HCT116 (cell line): Measurements from ENCODE around the gene ATP13A4. TPM values are rescaled to one million over a fixed set of nuclear protein-coding genes. Genes with fewer than 3 reads are reported as not detected.

Experiments used
- ATAC-seq: fragments of 200-7000 bp; cut with Tn5 transposase; 2 replicates; pipeline ENCODE4 v1.9.1; 2020; ENCODE audit warnings: mild to moderate bottlenecking, moderate library complexity
- BruUV-seq: library from RNA; stranded (reverse); fragments of 400-500 nt; replicated peaks from 2 replicates; lab custom pipeline; 2021; lab: Mats Ljungman, UMichigan
- CTCF ChIA-PET: fragments of 300-600 bp; sonication (Branson Sonifier 250); formaldehyde crosslinking; loops from one replicate; lab custom pipeline; 2021; ENCODE audit warnings: antibody characterized with exemption; lab: Charles Lee
- POLR2A ChIA-PET: fragments of 300-600, 350-600 bp; sonication (Branson Sonifier 250); formaldehyde crosslinking; loops from one replicate; lab custom pipeline; 2021; ENCODE audit warnings: antibody characterized with exemption; lab: Charles Lee
- RAD21 ChIA-PET, 2 experiments: fragments of 300-600 bp; sonication (Branson Sonifier 250); formaldehyde crosslinking; loops; one replicate each; lab custom pipeline; 2023; ENCODE audit warnings: low total read pairs in 2 of 2; ENCODE audit not compliant: uncharacterized antibody in 2 of 2, unreplicated experiment in 2 of 2, low non-redundant PET in 1 of 2; lab: Charles Lee
- DNase-seq: peaks from one replicate; pipeline ENCODE4 v3.0.0-alpha.2; 2010; ENCODE audit warnings: low read depth, low spot score
- H2AFZ ChIP-seq: fragments of 200-600 bp; shearing (Covaris generic), sonication (generic); 2 replicates; pipeline ENCODE4 v1.6.1; 2017; ENCODE audit warnings: low read depth, mixed run types, mixed read lengths, antibody characterized with exemption, low read length; ENCODE audit not compliant: poor library complexity, severe bottlenecking
- H3K27ac ChIP-seq: 2 replicates; pipeline ENCODE4 v1.5.1; 2012; ENCODE audit warnings: low read depth, low read length
- H3K27me3 ChIP-seq: fragments of 200-600 bp; sonication (generic); 2 replicates; pipeline ENCODE4 v1.6.1; 2016; ENCODE audit warnings: mixed run types, low read length, mixed read lengths; ENCODE audit not compliant: insufficient read depth
- H3K36me3 ChIP-seq, 2 experiments: fragments of 200-500 bp in 1 of 2; fragments of 200-600 bp in 1 of 2; sonication (Bioruptor generic) in 1 of 2; sonication (generic) in 1 of 2; 2 replicates each; pipeline versions ENCODE4 v1.5.1 to v1.6.1; 2014 to 2016; ENCODE audit warnings: low read length in 2 of 2, inconsistent platforms in 1 of 2, mixed read lengths in 1 of 2, mixed run types in 1 of 2; ENCODE audit not compliant: insufficient read depth in 2 of 2, control insufficient read depth in 1 of 2
- H3K4me1 ChIP-seq, 2 experiments: fragments of 200-600 bp in 1 of 2; sonication (generic) in 1 of 2; 2 replicates each; pipeline versions ENCODE4 v1.5.1 to v1.6.1; 2012 to 2017; ENCODE audit warnings: low read length in 2 of 2, inconsistent platforms in 1 of 2, mild to moderate bottlenecking in 1 of 2, mixed read lengths in 1 of 2, mixed run types in 1 of 2, moderate library complexity in 1 of 2; ENCODE audit not compliant: insufficient read depth in 2 of 2, control insufficient read depth in 1 of 2
- H3K4me2 ChIP-seq: fragments of 200-600 bp; sonication (generic); 2 replicates; pipeline ENCODE4 v1.6.1; 2017; ENCODE audit warnings: mixed run types, low read length, mixed read lengths
- H3K4me3 ChIP-seq, 2 experiments: fragments of 200-600 bp in 1 of 2; sonication (generic) in 1 of 2; replicated peaks in 1 of 2; 2 replicates each; pipeline ENCODE4 v1.5.1; 2011 to 2016; ENCODE audit warnings: low read length in 2 of 2, control low read depth in 1 of 2, low read depth in 1 of 2, mild to moderate bottlenecking in 1 of 2, mixed read lengths in 1 of 2, mixed run types in 1 of 2
- H3K79me2 ChIP-seq: fragments of 200-600 bp; sonication (generic); 2 replicates; pipeline ENCODE4 v1.6.1; 2017; ENCODE audit warnings: mild to moderate bottlenecking, mixed run types, low read length, moderate library complexity, mixed read lengths; ENCODE audit not compliant: insufficient read depth
- H3K9ac ChIP-seq: fragments of 200-600 bp; sonication (generic); 2 replicates; pipeline ENCODE4 v1.6.1; 2016; ENCODE audit warnings: low read length, mixed read lengths
- H3K9me2 ChIP-seq: fragments of 200-600 bp; sonication (generic), shearing (Covaris generic); 2 replicates; pipeline ENCODE4 v1.6.1; 2017; ENCODE audit warnings: mixed run types, mild to moderate bottlenecking, moderate library complexity; ENCODE audit not compliant: insufficient read depth
- H3K9me3 ChIP-seq, 2 experiments: fragments of 200-500 bp in 1 of 2; fragments of 200-600 bp in 1 of 2; sonication (Bioruptor generic) in 1 of 2; sonication (generic) in 1 of 2; 2 replicates each; pipeline ENCODE4 v1.6.1; 2014 to 2017; ENCODE audit warnings: low read length in 2 of 2, mixed read lengths in 2 of 2, inconsistent platforms in 1 of 2, low read depth in 1 of 2, mild to moderate bottlenecking in 1 of 2, mixed run types in 1 of 2, moderate library complexity in 1 of 2; ENCODE audit not compliant: control insufficient read depth in 1 of 2, insufficient read depth in 1 of 2
- H4K20me1 ChIP-seq: fragments of 200-600 bp; sonication (generic), shearing (Covaris generic); 2 replicates; pipeline ENCODE4 v1.6.1; 2017; ENCODE audit warnings: mixed run types, mild to moderate bottlenecking, moderate library complexity; ENCODE audit not compliant: insufficient read depth
- CBX3 ChIP-seq: IDR thresholded peaks from 2 replicates; pipeline ENCODE4 v1.6.1; 2012; ENCODE audit warnings: low read depth
- CEBPB ChIP-seq: IDR thresholded peaks from 2 replicates; pipeline ENCODE4 v1.6.1; 2012; ENCODE audit warnings: low read depth
- EGR1 ChIP-seq: IDR thresholded peaks from 2 replicates; pipeline ENCODE4 v1.6.1; 2012; ENCODE audit warnings: low read depth
- JUND ChIP-seq: IDR thresholded peaks from 2 replicates; pipeline ENCODE4 v1.6.1; 2012
- RAD21 ChIP-seq: IDR thresholded peaks from 2 replicates; pipeline ENCODE4 v1.6.1; 2012; ENCODE audit warnings: low read depth, mild to moderate bottlenecking
- SP1 ChIP-seq: IDR thresholded peaks from 2 replicates; pipeline ENCODE4 v1.6.1; 2012; ENCODE audit warnings: low read depth
- SRF ChIP-seq: IDR thresholded peaks from 2 replicates; pipeline ENCODE4 v1.6.1; 2012; ENCODE audit warnings: low read depth
- TCF7L2 ChIP-seq: IDR thresholded peaks from 2 replicates; pipeline ENCODE4 v1.7.0; 2011; ENCODE audit warnings: borderline replicate concordance, inconsistent platforms; ENCODE audit not compliant: insufficient read depth, insufficient read length; ENCODE audit errors: extremely low read depth
- ZBTB33 ChIP-seq: IDR thresholded peaks from 2 replicates; pipeline ENCODE4 v1.6.1; 2011; ENCODE audit warnings: mild to moderate bottlenecking, low read length, moderate library complexity; ENCODE audit not compliant: insufficient replicate concordance; ENCODE audit errors: extremely low read depth
- ZFX ChIP-seq: fragments of 450-650 bp; IDR thresholded peaks from 2 replicates; pipeline ENCODE4 v1.6.1; 2017
- intact Hi-C: fragments of 100-400 bp; cut with micrococcal nuclease; formaldehyde crosslinking; loops from 2 replicates; pipeline ENCODE4 v1.10.0; 2022
- total RNA-seq: library from RNA; stranded (reverse); gene quantifications from one replicate; pipeline ENCODE4 v1.2.1, GENCODE V29; 2021; ENCODE audit not compliant: unreplicated experiment
- TF ChIP-seq, protein P1 (sequence below): IDR thresholded peaks from 2 replicates; pipeline ENCODE4 v1.6.1; 2012; ENCODE audit warnings: low read depth

Gene ATP13A4
- total RNA-seq, 1 experiment from 2014 or later, result 0.15 TPM

GRCh38 chr3:193407688-193408087 lies 147.0 kb downstream of the ATP13A4 start:
- DNase-seq, result no peak
- CTCF ChIA-PET, result no interaction called here
- POLR2A ChIA-PET, result no interaction called here
- H3K9me3 ChIP-seq, result no peaks in the 10 kb centered on the region
- TF ChIP-seq, protein P1, sequence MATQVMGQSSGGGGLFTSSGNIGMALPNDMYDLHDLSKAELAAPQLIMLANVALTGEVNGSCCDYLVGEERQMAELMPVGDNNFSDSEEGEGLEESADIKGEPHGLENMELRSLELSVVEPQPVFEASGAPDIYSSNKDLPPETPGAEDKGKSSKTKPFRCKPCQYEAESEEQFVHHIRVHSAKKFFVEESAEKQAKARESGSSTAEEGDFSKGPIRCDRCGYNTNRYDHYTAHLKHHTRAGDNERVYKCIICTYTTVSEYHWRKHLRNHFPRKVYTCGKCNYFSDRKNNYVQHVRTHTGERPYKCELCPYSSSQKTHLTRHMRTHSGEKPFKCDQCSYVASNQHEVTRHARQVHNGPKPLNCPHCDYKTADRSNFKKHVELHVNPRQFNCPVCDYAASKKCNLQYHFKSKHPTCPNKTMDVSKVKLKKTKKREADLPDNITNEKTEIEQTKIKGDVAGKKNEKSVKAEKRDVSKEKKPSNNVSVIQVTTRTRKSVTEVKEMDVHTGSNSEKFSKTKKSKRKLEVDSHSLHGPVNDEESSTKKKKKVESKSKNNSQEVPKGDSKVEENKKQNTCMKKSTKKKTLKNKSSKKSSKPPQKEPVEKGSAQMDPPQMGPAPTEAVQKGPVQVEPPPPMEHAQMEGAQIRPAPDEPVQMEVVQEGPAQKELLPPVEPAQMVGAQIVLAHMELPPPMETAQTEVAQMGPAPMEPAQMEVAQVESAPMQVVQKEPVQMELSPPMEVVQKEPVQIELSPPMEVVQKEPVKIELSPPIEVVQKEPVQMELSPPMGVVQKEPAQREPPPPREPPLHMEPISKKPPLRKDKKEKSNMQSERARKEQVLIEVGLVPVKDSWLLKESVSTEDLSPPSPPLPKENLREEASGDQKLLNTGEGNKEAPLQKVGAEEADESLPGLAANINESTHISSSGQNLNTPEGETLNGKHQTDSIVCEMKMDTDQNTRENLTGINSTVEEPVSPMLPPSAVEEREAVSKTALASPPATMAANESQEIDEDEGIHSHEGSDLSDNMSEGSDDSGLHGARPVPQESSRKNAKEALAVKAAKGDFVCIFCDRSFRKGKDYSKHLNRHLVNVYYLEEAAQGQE, result no peak
- TF ChIP-seq SRF (no peak), CEBPB (no peak), ZBTB33 (no peak), ZFX (no peak), TCF7L2 (no peak), RAD21 (no peak), CBX3 (no peak), SP1 (no peak), EGR1 (no peak), JUND (no peak)
- TF ChIP-seq, all 23 proteins: peak for 0
- Histone ChIP-seq H3K36me3 (no peaks in the 10 kb centered on the region), H3K79me2 (no peaks in the 10 kb centered on the region), H3K9me2 (no peaks in the 10 kb centered on the region), H3K9ac (no peak overlapping the region), H3K4me3 (no peak overlapping the region), H2AFZ (no peak overlapping the region), H3K27ac (no peak overlapping the region), H3K4me2 (no peak overlapping the region), H3K27me3 (peaks cover 46% of the 10 kb centered on the region), H3K4me1 (no peaks in the 10 kb centered on the region), H4K20me1 (no peaks in the 10 kb centered on the region)
- BruUV-seq, result no TSS peak
- intact Hi-C loops, result no loop called here
- RAD21 ChIA-PET, result no interaction called here
- ATAC-seq, result no peak
